ENCODE measurements around the gene SLC6A7. TPM values are rescaled to one million over a fixed set of nuclear protein-coding genes. Genes with fewer than 3 reads are reported as not detected.

Gene SLC6A7
- total and polyA plus RNA-seq, 9 donors, result 0.31 to 1.3 (median 0.75) TPM

DNA sequence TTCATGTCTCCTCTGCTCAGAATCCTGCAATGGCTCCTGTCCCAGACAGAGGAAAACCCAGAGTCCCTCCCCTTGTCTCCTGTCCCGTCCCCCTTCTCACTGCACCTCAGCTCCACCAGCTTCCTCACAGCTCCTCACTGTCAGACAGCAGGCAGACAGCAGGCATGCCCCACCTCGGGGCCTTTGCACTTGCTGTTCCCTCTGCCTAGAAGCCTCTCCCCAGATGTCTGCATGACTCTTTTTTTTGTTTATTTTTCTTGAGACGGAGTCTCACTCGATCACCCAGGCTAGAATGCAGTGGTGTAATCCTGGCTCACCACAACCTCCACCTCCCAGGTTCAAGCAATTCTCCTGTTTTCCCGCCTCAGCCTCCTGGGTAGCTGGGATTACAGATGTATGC, 8.8 kb upstream of the SLC6A7 start:
- Histone ChIP-seq H3K9me3 (replicated peaks; ENCODE audit: control insufficient read depth, low read depth, low read length) (no peaks in the 10 kb centered on the region), H3K4me3 (ENCODE audit: low read length) (no peak overlapping the region), H3K27ac (ENCODE audit: low read length) (peak overlapping the region; percentile 94), H3K27me3 (ENCODE audit: control insufficient read depth, insufficient read depth, low read length) (peaks cover 2% of the 10 kb centered on the region), H3K36me3 (ENCODE audit: control insufficient read depth, insufficient read depth, low read length) (no peaks in the 10 kb centered on the region), H3K4me1 (ENCODE audit: control insufficient read depth, insufficient read depth, low read length) (peaks cover 60% of the 10 kb centered on the region)
- 23% methylated on average over 4 of the region's 5 CpGs for WGBS (ENCODE audit: insufficient coverage)
- no peak for DNase-seq

DNA sequence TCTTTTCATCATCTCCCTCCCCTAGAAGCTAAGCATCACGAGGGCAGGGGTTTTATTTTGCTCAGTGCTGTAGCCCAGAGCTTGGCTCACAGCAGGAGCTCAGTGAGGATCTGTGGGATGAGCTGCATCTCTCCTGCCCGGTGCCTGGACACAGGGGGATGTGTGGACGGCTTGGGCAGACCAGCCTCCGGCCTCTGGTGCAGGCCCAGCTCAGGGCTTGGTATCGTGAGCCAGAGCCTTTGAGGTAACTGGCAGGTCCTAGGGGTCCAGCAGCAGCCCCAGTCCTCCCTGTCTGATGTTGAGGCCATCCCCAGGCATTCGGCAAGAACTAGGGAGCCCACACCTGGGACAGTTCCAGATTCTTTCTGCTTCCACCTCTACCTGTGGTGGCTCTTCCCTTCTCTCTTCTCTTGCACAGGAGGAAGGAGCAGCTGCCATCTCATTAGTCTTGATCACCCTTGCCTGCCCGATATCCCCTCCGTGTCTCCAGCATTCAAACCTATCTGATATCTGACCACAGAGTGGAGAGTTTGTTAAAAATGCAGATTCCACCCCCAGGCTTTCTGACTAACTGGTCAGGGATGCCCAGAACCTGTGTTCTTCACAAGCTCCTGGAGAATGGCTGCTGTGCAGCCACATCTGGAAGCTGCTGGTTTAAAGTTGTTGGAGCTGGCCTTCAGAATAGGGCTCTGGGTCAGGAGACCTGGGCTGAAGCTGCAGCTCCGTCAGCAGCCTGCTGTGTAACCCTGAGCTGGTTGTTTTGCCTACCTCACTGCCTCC, 7.9 kb upstream of the SLC6A7 start:
- no peak for DNase-seq
- Histone ChIP-seq H3K9me3 (replicated peaks; ENCODE audit: control insufficient read depth, low read depth, low read length) (no peaks in the 10 kb centered on the region), H3K4me3 (ENCODE audit: low read length) (no peak overlapping the region), H3K27me3 (ENCODE audit: control insufficient read depth, insufficient read depth, low read length) (peaks cover 5% of the 10 kb centered on the region), H3K27ac (ENCODE audit: low read length) (no peak overlapping the region), H3K4me1 (ENCODE audit: control insufficient read depth, insufficient read depth, low read length) (peaks cover 55% of the 10 kb centered on the region), H3K36me3 (ENCODE audit: control insufficient read depth, insufficient read depth, low read length) (no peaks in the 10 kb centered on the region)
- 74% methylated on average over 6 of the region's 9 CpGs for WGBS (ENCODE audit: insufficient coverage)

DNA sequence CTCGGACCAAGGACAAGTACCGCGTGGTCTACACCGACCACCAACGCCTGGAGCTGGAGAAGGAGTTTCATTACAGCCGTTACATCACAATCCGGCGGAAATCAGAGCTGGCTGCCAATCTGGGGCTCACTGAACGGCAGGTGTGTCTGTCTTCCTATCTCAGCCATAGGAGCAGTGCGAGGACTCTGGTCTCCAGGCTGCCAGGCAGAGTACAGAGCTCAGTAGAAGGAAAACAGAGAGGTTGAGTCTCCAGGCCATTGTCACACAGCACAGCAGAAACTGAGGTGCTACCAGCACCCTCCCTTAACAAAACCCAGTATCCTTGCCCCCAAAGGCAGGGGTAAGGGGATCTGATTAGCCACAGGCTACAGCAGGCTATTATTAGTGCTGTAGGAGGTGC, 7.1 kb upstream of the SLC6A7 start:
- WGBS (ENCODE audit: insufficient coverage), result 94% methylated on average over 10 of the region's 10 CpGs
- H3K4me1 ChIP-seq (ENCODE audit: control insufficient read depth, insufficient read depth, low read length), result peaks cover 51% of the 10 kb centered on the region
- H3K9me3 ChIP-seq (replicated peaks; ENCODE audit: control insufficient read depth, low read depth, low read length), result no peaks in the 10 kb centered on the region
- H3K36me3 ChIP-seq (ENCODE audit: control insufficient read depth, insufficient read depth, low read length), result no peaks in the 10 kb centered on the region
- no peak for DNase-seq
- H3K27me3 ChIP-seq (ENCODE audit: control insufficient read depth, insufficient read depth, low read length), result peaks cover 7% of the 10 kb centered on the region
- H3K27ac ChIP-seq (ENCODE audit: low read length), result no peak overlapping the region
- H3K4me3 ChIP-seq (ENCODE audit: low read length), result no peak overlapping the region

DNA sequence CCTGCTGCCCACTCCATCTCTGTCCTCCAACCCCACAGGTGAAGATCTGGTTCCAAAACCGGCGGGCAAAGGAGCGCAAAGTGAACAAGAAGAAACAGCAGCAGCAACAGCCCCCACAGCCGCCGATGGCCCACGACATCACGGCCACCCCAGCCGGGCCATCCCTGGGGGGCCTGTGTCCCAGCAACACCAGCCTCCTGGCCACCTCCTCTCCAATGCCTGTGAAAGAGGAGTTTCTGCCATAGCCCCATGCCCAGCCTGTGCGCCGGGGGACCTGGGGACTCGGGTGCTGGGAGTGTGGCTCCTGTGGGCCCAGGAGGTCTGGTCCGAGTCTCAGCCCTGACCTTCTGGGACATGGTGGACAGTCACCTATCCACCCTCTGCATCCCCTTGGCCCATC, 6.4 kb upstream of the SLC6A7 start:
- Histone ChIP-seq H3K4me1 (ENCODE audit: control insufficient read depth, insufficient read depth, low read length) (peaks cover 51% of the 10 kb centered on the region), H3K27me3 (ENCODE audit: control insufficient read depth, insufficient read depth, low read length) (peaks cover 14% of the 10 kb centered on the region), H3K4me3 (ENCODE audit: low read length) (no peak overlapping the region), H3K9me3 (replicated peaks; ENCODE audit: control insufficient read depth, low read depth, low read length) (no peaks in the 10 kb centered on the region), H3K27ac (ENCODE audit: low read length) (no peak overlapping the region), H3K36me3 (ENCODE audit: control insufficient read depth, insufficient read depth, low read length) (no peaks in the 10 kb centered on the region)
- no peak for DNase-seq
- WGBS (ENCODE audit: insufficient coverage), result 83% methylated on average over 12 of the region's 12 CpGs

GRCh38 chr5:150184006-150184405, 5.9 kb upstream of the SLC6A7 start:
- no peaks in the 10 kb centered on the region for H3K36me3 ChIP-seq (ENCODE audit: control insufficient read depth, insufficient read depth, low read length)
- no peak overlapping the region for H3K4me3 ChIP-seq (ENCODE audit: low read length)
- no peak for DNase-seq
- H3K27me3 ChIP-seq (ENCODE audit: control insufficient read depth, insufficient read depth, low read length), result peaks cover 19% of the 10 kb centered on the region
- H3K27ac ChIP-seq (ENCODE audit: low read length), result no peak overlapping the region
- H3K4me1 ChIP-seq (ENCODE audit: control insufficient read depth, insufficient read depth, low read length), result peaks cover 56% of the 10 kb centered on the region
- no CpG with 5 or more reads among the region's 2 CpGs for WGBS (ENCODE audit: insufficient coverage)
- H3K9me3 ChIP-seq (replicated peaks; ENCODE audit: control insufficient read depth, low read depth, low read length), result no peaks in the 10 kb centered on the region

DNA sequence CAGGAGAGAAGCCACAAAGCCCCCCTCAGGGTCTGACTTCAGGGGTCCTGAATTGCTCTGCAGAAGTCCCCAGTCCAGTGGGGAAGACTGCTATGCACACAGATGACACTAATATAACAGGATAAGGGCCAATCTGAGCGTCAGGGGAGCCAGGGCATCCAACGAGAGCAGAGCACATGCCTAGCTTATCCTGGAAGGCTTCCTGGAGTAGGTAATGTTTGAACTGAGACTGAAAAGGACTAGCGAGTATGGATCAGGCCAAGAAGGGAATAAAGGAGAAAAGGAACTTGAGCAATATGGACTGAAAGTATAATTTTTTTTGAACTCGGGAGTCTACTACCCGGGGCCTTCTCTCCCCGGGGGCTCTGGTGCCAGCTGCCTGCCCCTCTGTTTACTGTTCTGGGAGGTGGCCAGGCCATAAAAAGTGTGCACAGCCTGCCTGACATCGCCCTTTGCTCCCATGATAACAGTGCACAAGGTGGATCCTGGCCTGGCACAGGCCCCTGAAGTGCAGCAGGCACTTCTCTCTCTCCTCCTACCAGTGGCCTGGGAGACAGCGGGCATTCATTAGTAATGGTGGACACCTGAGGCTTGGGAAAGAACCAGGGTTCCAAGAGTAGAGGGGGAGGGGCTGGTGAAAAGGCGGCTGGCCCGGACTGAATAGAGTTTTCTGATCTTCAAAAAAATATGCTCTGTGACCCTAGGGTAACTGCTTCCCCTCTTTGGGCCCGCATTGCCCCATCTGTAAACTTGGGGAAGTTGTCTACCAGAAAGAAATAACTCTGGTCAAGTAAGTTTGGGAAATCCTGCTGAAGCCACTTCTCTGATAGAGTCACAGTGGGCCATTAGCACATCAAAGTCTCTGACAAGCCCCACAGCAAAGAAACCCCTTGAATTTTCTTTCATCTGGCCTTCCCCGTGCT, 4.6 kb upstream of the SLC6A7 start:
- no peak for DNase-seq
- no peaks in the 10 kb centered on the region for H3K36me3 ChIP-seq (ENCODE audit: control insufficient read depth, insufficient read depth, low read length)
- peaks cover 55% of the 10 kb centered on the region for H3K4me1 ChIP-seq (ENCODE audit: control insufficient read depth, insufficient read depth, low read length)
- H3K27me3 ChIP-seq (ENCODE audit: control insufficient read depth, insufficient read depth, low read length), result peaks cover 32% of the 10 kb centered on the region
- 62% methylated on average over 8 of the region's 12 CpGs for WGBS (ENCODE audit: insufficient coverage)
- no peaks in the 10 kb centered on the region for H3K9me3 ChIP-seq (replicated peaks; ENCODE audit: control insufficient read depth, low read depth, low read length)
- H3K4me3 ChIP-seq (ENCODE audit: low read length), result no peak overlapping the region
- H3K27ac ChIP-seq (ENCODE audit: low read length), result no peak overlapping the region

GRCh38 chr5:150186137-150186536, 3.7 kb upstream of the SLC6A7 start:
- no peak for DNase-seq
- H3K27me3 ChIP-seq (ENCODE audit: control insufficient read depth, insufficient read depth, low read length), result peaks cover 41% of the 10 kb centered on the region
- peaks cover 55% of the 10 kb centered on the region for H3K4me1 ChIP-seq (ENCODE audit: control insufficient read depth, insufficient read depth, low read length)
- H3K27ac ChIP-seq (ENCODE audit: low read length), result no peak overlapping the region
- 94% methylated on average over 5 of the region's 8 CpGs for WGBS (ENCODE audit: insufficient coverage)
- H3K36me3 ChIP-seq (ENCODE audit: control insufficient read depth, insufficient read depth, low read length), result no peaks in the 10 kb centered on the region
- no peak overlapping the region for H3K4me3 ChIP-seq (ENCODE audit: low read length)
- no peaks in the 10 kb centered on the region for H3K9me3 ChIP-seq (replicated peaks; ENCODE audit: control insufficient read depth, low read depth, low read length)

DNA sequence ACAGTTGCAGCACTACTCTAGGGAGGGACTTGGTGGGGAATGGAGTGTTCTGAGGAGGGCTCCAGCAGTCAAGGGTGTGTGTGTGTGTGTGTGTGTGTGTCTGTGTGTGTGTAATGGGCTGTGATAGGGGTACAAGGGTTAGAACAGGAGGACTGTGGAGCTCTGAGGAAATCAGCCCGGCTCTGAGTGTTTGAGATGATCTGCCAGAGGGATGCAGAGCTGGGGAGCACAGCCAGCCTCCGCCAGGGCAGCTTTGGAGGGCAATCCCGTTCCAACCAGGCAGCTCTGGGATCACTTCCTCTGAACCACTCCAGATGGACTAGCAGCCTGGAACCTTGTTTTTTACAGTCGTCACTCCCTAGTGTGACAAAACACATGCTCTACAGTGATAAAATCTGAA, 3.0 kb upstream of the SLC6A7 start:
- H3K27ac ChIP-seq (ENCODE audit: low read length), result no peak overlapping the region

DNA sequence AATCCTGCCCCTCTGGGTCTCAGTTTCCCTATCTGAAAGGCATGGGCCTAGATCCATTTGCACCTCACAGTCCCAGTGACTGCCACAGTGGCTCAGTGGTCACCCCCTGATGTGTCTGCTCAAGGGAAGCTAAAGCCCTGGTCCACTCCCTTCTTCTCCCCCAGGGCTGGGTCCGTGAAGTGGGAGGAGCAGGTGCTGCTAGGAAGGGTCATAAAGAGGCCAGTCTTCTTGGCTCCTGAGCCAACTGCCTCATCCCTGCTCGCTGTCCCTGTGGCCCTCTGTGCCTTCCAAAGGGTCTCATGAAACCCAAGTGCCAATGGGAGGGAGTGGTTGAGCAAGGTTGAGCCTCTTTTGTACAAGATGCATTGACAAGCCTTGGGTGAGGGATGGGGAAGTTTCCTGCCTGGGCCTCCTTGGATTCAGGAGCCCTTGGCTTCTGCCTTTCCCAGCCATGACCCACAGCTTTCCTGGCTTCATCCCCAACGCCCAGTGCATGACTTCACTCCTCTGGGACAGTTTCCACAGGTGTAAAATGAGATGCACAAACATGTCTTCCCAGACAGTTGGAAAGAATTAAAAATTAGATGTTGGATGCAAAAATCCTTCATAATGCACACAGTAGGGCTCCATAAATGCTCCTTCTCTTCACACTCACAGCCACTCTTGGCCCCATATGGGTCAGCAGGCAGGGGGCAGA, 1.6 kb upstream of the SLC6A7 start:
- Histone ChIP-seq H3K4me3 (ENCODE audit: low read length) (no peak overlapping the region), H3K27ac (ENCODE audit: low read length) (no peak overlapping the region), H3K27me3 (ENCODE audit: control insufficient read depth, insufficient read depth, low read length) (peaks cover 60% of the 10 kb centered on the region), H3K9me3 (replicated peaks; ENCODE audit: control insufficient read depth, low read depth, low read length) (no peaks in the 10 kb centered on the region), H3K4me1 (ENCODE audit: control insufficient read depth, insufficient read depth, low read length) (peaks cover 43% of the 10 kb centered on the region), H3K36me3 (ENCODE audit: control insufficient read depth, insufficient read depth, low read length) (no peaks in the 10 kb centered on the region)
- no peak for DNase-seq
- 21% methylated on average over 2 of the region's 3 CpGs for WGBS (ENCODE audit: insufficient coverage)

More for the DNA sequence above, 3.0 kb upstream of the SLC6A7 start:
- Histone ChIP-seq H3K4me3 (ENCODE audit: low read length) (no peak overlapping the region), H3K4me1 (ENCODE audit: control insufficient read depth, insufficient read depth, low read length) (peaks cover 47% of the 10 kb centered on the region), H3K27me3 (ENCODE audit: control insufficient read depth, insufficient read depth, low read length) (peaks cover 46% of the 10 kb centered on the region), H3K9me3 (replicated peaks; ENCODE audit: control insufficient read depth, low read depth, low read length) (no peaks in the 10 kb centered on the region), H3K36me3 (ENCODE audit: control insufficient read depth, insufficient read depth, low read length) (no peaks in the 10 kb centered on the region)
- WGBS (ENCODE audit: insufficient coverage), result 64% methylated on average over 2 of the region's 4 CpGs
- DNase-seq, result no peak

- no peaks in the 10 kb centered on the region for H3K36me3 ChIP-seq (ENCODE audit: control insufficient read depth, insufficient read depth, low read length)
- H3K4me1 ChIP-seq (ENCODE audit: control insufficient read depth, insufficient read depth, low read length), result peaks cover 35% of the 10 kb centered on the region
- no peak overlapping the region for H3K27ac ChIP-seq (ENCODE audit: low read length)
- 67% methylated on average over 1 of the region's 3 CpGs for WGBS (ENCODE audit: insufficient coverage)
- no peak overlapping the region for H3K4me3 ChIP-seq (ENCODE audit: low read length)
- no peaks in the 10 kb centered on the region for H3K9me3 ChIP-seq (replicated peaks; ENCODE audit: control insufficient read depth, low read depth, low read length)
- DNase-seq, result no peak
- H3K27me3 ChIP-seq (ENCODE audit: control insufficient read depth, insufficient read depth, low read length), result peaks cover 64% of the 10 kb centered on the region
Measured at GRCh38 chr5:150189326-150189725, 536 bp upstream of the SLC6A7 start.
